GM12891 (cell line): ENCODE measurements around the gene NPSR1.

ENCODE experiments used
- POLR2A ChIP-seq: IDR thresholded peaks from 2 replicates; pipeline ENCODE4 v1.6.1; 2011; ENCODE audit warnings: low read depth, low read length, control low read depth
- POLR2AphosphoS5 ChIP-seq: IDR thresholded peaks from 2 replicates; pipeline ENCODE4 v1.6.1; 2011; ENCODE audit warnings: low read depth, low read length, control low read depth
- TAF1 ChIP-seq: IDR thresholded peaks from 2 replicates; pipeline ENCODE4 v1.6.1; 2011; ENCODE audit warnings: low read depth, low read length, control low read depth

DNA sequence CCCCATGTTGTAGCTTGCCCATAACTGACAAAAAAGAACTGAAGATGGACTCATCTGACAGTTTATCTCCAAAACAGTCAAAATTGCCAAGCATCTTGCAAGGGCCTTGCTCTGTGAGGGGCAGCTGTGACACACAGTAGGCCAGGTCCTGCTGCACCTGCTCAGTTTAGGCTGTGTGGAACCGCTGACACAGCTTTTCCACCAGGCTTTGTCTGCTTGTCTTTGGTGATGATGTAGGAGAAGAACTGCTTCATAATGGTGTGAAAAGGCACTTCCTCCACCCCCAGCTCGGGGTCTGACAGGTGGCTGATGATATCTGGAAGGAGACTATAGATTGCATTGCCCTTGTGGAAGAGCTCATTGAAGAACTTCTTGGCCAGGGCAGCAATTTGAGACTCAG, 92.6 kb downstream of the NPSR1 start:
- no peak for TF ChIP-seq POLR2AphosphoS5
- no peak for TF ChIP-seq POLR2A
- no peak for TF ChIP-seq TAF1
